GM21619 (cell line): ENCODE results near the gene TIGD3.

Source experiments
- ATAC-seq: cut with Tn5 transposase; IDR thresholded peaks from one replicate; pipeline ENCODE4 v1.9.1; 2021; ENCODE audit not compliant: unreplicated experiment

The TIGD3 gene

GRCh38 chr11:65404638-65405339, 50.2 kb downstream of the TIGD3 start:
- no peak for ATAC-seq
